ENCODE measurements around the gene PDZD2.

- no peak for TF ChIP-seq CTCF (IDR thresholded peaks at IDR 0.05)
- TF ChIP-seq POLR2A (IDR thresholded peaks at IDR 0.05): no peak
Observed at GRCh38 chr5:32020271-32020670, 381.3 kb downstream of the PDZD2 start.

Measured in testis (tissue), 2 donors.